GM19395 (cell line): ENCODE data around the gene MOB3B.
"Not testable (repeated sequence)": the region's sequence is repeated elsewhere in the genome, so short reads cannot be mapped to it uniquely, and the experiment has no call there.

Source experiments
- ATAC-seq: cut with Tn5 transposase; IDR thresholded peaks from one replicate; pipeline ENCODE4 v1.9.1; 2021; ENCODE audit warnings: mild to moderate bottlenecking, moderate library complexity; ENCODE audit not compliant: unreplicated experiment

MOB3B gene

GRCh38 chr9:27519466-27520465, 9.8 kb downstream of the MOB3B start:
- no peak for ATAC-seq

GRCh38 chr9:27518809-27519208, 10.8 kb downstream of the MOB3B start:
- no peak for ATAC-seq

DNA sequence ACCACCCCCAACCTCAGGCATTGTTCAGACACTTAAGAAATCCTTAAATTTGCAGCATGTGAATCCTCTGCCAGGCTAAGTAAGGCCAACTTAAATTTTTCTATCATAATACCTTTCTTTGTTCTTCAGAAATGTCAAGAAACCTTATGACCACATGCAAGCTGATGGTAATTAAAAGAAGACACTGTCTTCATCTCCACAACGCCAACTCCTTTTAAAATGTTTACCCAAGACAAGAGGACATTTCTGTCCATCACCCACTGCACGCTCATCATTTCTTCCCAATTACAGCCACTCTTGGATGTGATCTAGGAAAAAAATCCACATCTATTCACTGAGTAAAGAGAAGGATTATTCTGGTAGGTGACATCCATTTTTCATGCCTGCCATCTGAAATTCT, 11.6 kb downstream of the MOB3B start:
- ATAC-seq: no peak

DNA sequence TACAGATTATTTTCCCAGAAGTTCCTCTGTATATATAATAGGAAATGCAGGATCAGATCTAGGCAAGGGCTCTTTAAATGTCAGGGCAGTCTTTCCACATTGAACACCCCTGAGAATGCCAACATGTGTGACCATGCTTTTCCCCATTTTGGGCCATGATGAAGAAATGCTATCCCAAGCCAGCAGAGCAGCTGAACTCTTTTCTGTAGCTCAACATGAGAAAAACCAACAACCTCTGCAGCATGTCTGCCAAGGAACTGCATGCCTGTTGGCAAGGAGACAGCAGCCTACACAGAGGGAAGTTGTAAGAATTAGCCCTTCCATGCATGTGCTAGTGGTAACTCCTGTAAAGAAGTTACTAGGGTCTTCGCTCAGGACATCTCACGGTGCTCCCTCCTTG, 15.1 kb downstream of the MOB3B start:
- ATAC-seq: no peak

DNA sequence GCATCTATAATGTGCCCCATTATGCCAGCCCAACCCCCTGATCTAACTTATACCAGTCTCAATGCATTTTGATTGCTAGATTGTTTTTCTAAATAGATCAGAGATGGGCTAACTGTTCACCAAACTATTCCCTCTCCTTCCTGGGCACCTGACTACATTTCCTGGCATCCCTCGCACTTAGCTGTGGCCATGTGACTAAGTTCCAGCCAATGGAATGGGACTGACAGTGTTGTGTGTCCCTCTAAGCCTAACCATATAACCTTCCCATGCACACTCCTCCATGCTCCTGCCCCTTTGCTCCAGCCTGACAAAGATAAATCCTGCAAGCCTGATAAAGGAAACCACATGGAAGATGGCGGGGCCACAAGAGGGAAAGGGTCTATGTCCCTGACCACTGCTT, 17.8 kb downstream of the MOB3B start:
- ATAC-seq: no peak

GRCh38 chr9:27510780-27511179, 18.8 kb downstream of the MOB3B start:
- ATAC-seq: no peak

- ATAC-seq: no peak
Measured at GRCh38 chr9:27506981-27507380, 22.6 kb downstream of the MOB3B start.

DNA sequence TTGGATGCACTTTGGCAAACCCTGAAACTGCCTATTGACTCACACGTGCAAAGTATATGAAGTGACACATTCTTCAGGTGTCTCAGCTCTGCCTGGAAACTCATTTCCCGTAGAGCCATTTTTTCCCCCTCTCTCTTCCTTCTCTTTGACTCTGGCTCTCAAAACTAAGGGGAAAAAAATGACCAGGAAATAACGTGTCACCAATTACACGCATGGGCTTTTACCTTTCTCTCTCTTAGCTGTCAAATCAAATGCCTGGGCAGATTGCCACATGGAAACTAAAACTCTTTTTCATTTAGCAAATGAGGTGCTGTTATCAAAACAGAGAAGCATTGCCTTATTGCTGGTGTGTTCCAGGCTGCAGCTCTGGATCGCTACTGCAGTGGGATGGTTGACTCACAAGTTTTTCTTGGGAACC, 23.9 kb downstream of the MOB3B start:
- no peak for ATAC-seq

DNA sequence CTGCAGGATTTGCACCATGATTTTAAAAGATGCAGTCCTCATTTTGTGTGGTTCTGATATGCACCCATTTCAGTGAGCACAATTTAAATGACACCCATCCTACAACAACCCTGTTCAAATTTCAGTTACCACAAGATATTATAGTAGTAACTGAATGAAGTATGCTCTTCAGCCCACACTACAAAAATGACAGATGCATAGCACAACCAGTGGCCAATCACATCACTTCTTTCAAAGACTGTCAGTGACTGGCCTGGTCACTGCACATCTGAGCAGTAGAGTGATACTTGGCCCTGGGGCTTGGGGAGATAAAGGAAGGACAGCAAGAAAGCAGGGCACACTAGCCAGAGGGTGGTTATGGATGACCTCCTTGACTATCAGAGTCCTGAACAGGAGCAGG, 25.4 kb downstream of the MOB3B start:
- ATAC-seq: no peak

GRCh38 chr9:27503623-27504022, 26.0 kb downstream of the MOB3B start:
- ATAC-seq: no peak

GRCh38 chr9:27500902-27501301, 28.7 kb downstream of the MOB3B start:
- not testable (repeated sequence) for ATAC-seq

GRCh38 chr9:27499451-27499850, 30.2 kb downstream of the MOB3B start:
- no peak for ATAC-seq

- ATAC-seq: no peak
Measured at GRCh38 chr9:27497883-27498417, 31.7 kb downstream of the MOB3B start.

- ATAC-seq: no peak
Measured at GRCh38 chr9:27496135-27496504, 33.5 kb downstream of the MOB3B start.

DNA sequence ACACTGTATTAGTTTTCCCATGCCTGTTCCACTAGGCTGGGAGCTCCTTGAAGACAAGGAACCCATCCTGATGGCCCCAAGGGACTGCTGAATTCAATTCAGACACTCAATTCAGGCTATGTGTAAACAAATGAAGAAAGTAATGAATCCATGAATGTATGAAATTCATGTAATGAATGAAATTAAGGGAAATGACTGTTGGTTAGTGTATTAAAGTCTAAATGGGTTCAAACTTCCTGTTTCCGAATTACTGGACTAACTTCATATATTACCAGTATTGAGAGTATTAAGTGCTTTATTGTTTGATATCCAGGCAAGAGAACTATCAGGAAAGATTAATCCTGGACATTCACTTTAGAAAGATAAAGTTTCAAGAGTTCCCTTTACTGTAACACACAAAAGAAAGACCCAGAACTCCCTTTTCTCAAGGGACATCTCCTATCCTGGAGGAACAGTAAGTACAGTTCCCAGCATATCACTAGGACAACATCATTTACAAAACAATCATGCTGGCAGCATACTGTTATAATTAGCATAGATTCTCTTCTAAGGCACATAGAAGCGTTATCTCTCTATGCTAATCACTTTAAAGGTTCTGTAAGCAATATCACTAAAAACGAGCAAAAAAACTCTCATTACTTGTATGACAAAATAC, 34.0 kb downstream of the MOB3B start:
- no peak for ATAC-seq

DNA sequence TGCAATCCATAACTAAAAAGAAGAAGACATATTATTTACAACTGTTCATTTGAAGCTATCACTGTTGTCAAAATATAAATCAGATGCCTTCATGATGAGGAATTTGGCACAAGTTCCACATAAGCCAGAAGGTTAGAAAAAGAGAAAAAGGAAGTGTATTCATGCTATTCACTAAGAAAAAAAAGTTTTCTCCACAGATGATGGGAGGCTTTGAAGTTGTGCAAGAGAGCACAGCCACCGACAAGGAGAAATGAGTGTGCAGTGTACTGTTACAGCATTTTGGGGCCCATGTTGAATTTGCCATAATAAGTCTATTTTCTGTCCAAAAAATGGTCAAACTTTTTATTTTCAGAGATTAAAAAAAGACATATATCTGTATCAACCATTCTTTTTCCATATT, 38.5 kb downstream of the MOB3B start:
- no peak for ATAC-seq

GRCh38 chr9:27489087-27489876, 40.3 kb downstream of the MOB3B start:
- ATAC-seq: peak; percentile 88

DNA sequence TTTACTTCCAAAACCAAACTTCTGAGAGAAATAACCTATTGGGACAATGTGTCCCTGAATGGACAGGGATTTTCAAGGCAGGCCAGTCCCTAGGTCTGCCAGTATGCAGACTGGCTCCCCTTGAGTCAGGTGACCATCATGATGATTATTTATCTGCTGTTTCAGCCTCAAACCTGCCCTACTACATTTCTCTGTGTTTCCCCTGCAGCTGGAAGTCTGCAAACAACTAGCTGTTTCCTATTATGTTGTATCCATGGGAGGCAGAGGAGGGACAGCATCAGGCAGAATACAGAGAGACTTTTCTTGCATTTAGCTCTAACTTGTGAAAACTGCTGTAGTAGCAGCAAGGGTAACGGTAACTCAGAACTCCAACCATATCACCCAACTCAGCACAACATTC, 41.7 kb downstream of the MOB3B start:
- ATAC-seq: no peak

DNA sequence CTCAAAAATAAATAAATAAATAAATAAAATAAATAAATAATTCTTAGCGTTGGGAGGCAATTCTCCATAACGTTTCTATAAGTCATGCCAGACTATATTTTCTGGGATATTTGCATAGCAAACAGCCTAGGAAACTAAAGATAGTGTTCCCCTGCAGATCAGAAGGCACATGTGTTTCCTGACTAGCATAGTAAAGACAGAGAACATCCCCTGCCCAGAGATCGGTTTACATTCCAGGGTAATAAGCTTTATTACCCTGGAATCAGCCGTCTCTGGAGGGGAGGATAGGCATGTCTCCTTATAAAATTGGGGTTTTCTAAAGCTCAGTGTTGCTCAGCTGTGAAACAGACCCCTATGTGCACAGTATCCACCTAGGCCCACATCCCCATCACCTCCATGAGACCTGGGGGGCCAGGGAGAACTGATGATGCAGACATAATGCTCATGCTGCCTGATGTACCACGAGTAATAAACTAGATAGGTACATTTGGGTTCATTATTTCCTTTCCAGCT, 42.4 kb downstream of the MOB3B start:
- no peak for ATAC-seq

DNA sequence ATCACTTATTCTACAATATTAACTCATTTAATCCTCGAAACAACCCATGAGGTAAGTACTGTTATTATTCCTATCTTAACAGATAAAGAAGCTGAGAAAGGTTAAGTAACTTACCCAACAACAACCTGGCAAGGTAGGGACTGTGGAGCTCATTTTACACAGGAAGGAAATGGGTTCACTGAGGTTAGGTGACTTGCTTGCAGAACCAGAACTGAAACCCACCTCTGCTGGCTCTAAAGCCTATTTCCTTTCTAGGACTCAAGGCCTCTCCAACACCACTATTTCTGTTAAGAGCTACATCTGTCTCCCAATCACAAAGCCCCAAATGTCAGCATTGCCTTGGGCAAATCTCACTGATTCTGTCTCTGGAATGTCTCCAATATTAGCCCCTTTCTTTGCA, 44.5 kb downstream of the MOB3B start:
- ATAC-seq: peak; percentile 79

DNA sequence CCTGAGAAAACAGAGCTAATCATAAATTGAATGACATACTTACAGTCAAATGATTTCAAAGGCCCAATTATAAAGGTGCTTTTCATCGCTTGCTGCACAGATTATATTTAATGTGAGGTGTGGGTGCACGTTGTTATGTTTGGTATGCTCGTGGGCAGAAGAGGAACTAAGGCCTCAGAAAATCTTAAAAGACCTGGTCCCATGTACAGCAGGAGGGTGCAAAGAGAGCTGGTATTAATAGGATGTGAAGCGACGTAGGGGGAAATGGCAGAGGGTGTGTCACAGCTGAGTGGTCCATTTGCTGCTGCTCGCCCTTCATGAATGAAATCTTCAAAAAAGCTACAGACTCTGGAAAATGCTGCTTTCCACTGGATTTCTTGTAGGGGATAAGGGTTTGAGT, 46.0 kb downstream of the MOB3B start:
- ATAC-seq: no peak
